ENCODE measurements around the gene GALNT13. TPM values are rescaled to one million over a fixed set of nuclear protein-coding genes. Genes with fewer than 3 reads are reported as not detected.

GALNT13 gene
- total RNA-seq, 3 donors from 2014 or later, result 0.33 to 17.3 (median 0.44) TPM

DNA sequence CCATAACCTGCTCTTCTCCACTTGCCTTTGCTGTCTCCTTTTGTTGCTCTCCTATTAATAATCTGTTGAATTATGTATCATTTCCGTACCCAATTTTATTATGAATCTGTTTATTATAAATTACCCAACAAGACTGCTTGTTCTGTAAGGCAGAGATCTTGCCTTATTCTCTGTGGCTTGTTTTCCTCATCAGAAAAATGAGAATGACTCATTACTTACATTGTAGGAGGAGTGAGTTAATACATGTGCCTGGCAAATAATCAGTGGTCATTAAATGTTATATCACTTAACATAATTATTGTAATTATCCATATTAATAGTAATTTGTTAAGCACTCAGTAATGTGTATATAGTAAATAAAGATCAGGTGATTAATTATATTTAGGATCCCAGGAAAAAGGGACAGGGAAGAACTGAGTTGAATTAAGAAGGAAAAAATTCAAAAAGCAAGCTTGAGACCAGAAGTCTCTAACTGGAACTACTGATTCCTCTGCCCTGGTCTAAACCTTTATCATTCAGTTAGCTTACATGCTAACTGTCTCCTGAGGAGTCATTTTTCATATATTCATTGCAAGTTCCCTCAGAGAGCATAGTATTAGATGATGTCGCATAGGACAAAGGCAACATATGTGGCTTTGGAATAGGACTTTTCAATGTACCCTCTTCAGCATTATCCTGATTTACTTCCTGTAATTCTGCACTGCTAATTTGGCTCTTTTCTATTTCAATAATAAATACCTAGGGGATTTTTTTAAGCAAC lies 335.7 kb downstream of the GALNT13 start:
- DNase-seq (ENCODE audit: low spot score in 2 of 2), result no peak
- intact Hi-C loops (cut with DNase I; ENCODE audit: low total_unique reads), result no loop called here
- Histone ChIP-seq H3K27me3 (no peaks in the 10 kb centered on the region), H3K9me3 (no peaks in the 10 kb centered on the region), H3K4me3 (no peak overlapping the region), H3K27ac (no peak overlapping the region), H3K36me3 (no peaks in the 10 kb centered on the region), H3K4me1 (no peaks in the 10 kb centered on the region)
- TF ChIP-seq POLR2AphosphoS5 (IDR thresholded peaks at IDR 0.05), result no peak
- TF ChIP-seq, protein P1, sequence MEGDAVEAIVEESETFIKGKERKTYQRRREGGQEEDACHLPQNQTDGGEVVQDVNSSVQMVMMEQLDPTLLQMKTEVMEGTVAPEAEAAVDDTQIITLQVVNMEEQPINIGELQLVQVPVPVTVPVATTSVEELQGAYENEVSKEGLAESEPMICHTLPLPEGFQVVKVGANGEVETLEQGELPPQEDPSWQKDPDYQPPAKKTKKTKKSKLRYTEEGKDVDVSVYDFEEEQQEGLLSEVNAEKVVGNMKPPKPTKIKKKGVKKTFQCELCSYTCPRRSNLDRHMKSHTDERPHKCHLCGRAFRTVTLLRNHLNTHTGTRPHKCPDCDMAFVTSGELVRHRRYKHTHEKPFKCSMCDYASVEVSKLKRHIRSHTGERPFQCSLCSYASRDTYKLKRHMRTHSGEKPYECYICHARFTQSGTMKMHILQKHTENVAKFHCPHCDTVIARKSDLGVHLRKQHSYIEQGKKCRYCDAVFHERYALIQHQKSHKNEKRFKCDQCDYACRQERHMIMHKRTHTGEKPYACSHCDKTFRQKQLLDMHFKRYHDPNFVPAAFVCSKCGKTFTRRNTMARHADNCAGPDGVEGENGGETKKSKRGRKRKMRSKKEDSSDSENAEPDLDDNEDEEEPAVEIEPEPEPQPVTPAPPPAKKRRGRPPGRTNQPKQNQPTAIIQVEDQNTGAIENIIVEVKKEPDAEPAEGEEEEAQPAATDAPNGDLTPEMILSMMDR (IDR thresholded peaks at IDR 0.05), result no peak
- no peak for TF ChIP-seq POLR2A (IDR thresholded peaks at IDR 0.05)

DNA sequence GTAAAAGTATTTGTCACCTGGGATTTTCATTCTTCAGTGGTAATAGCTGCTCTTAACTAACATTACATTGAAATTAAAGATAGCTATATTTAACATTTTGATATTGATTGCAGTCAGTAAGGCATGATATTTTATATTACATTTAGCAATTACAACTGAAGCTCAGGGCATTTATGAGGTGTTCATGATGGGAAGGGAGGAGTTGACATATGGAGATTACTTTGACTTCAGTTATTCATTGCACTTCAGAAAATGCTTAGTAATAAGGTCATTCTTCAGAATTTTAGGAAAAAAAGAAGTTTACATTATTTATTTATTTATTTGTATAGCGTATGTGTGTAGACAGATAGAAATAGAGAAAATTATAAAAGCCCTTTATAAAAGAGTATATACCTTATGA lies 352.0 kb downstream of the GALNT13 start:
- Histone ChIP-seq H3K4me1 (no peaks in the 10 kb centered on the region), H3K36me3 (no peaks in the 10 kb centered on the region), H3K4me3 (no peak overlapping the region), H3K9me3 (no peaks in the 10 kb centered on the region), H3K27ac (no peak overlapping the region), H3K27me3 (no peaks in the 10 kb centered on the region)
- DNase-seq (ENCODE audit: low spot score in 2 of 2), result no peak
- TF ChIP-seq POLR2AphosphoS5 (IDR thresholded peaks at IDR 0.05), result no peak
- TF ChIP-seq POLR2A (IDR thresholded peaks at IDR 0.05), result no peak
- TF ChIP-seq, protein P1 (IDR thresholded peaks at IDR 0.05), result no peak
- intact Hi-C loops (cut with DNase I; ENCODE audit: low total_unique reads), result no loop called here

DNA sequence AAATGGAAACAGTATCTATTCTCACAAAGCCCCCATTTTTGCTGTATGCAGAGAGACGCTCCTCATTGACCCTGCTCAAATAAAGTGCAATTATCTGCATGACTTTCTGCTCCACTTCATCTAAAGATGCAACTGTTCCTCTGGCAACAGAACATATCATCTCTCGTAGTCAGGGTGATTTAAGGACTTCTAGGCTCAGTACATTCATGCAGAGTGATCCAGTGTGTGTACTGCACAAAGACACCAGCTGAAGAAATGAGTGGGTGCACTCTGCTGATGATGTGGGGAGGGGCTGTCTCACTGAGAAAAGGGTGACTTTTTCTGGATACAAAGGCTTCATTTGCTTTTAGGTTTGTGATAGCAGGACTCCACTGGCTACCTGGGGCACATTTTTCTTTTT lies 355.2 kb downstream of the GALNT13 start:
- no peaks in the 10 kb centered on the region for H3K4me1 ChIP-seq
- no peaks in the 10 kb centered on the region for H3K9me3 ChIP-seq
- DNase-seq (ENCODE audit: low spot score in 2 of 2), result no peak
- intact Hi-C loops (cut with DNase I; ENCODE audit: low total_unique reads), result no loop called here
- H3K4me3 ChIP-seq, result no peak overlapping the region
- TF ChIP-seq POLR2AphosphoS5 (IDR thresholded peaks at IDR 0.05) (no peak), POLR2A (IDR thresholded peaks at IDR 0.05) (no peak)
- TF ChIP-seq, protein P1 (IDR thresholded peaks at IDR 0.05), result no peak
- H3K27me3 ChIP-seq, result no peaks in the 10 kb centered on the region
- H3K27ac ChIP-seq, result no peak overlapping the region
- no peaks in the 10 kb centered on the region for H3K36me3 ChIP-seq

DNA sequence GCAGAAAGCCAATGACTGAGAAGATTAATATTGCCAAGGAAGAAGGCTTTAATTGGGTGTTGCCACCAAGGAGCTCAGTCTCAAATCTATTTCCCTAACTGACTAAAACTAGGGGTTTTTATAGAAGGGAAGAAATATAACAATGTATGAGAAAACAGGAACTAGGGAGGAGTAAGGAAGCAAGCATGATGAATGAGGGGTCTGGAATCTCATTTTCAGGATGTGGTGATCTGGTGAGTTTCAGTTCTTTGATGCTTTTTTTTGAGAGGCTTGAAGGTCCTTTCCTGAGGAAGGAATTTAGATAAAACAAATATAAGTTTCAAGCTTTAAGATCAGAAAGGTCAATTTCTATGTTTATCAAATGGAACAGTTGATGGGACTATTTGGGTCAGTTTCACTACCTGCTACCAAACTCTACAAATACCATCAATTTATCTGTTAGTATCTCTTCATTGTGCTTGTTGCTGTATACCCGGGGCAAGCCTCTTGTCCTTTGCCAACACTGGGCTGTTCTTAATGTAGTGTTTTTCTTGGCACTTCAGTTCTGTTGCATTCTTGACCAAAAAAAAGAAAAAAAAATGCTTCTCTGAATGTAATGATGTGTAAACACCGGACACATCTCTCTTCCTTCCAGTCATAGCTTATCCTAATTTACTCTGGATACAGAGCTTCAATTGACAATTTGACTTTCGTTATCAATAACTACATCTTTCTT lies 357.0 kb downstream of the GALNT13 start:
- Histone ChIP-seq H3K9me3 (no peaks in the 10 kb centered on the region), H3K36me3 (no peaks in the 10 kb centered on the region), H3K27ac (no peak overlapping the region), H3K4me1 (no peaks in the 10 kb centered on the region), H3K4me3 (no peak overlapping the region), H3K27me3 (no peaks in the 10 kb centered on the region)
- intact Hi-C loops (cut with DNase I; ENCODE audit: low total_unique reads), result no loop called here
- DNase-seq (ENCODE audit: low spot score in 2 of 2), result no peak
- TF ChIP-seq, protein P1 (IDR thresholded peaks at IDR 0.05), result no peak
- no peak for TF ChIP-seq POLR2A (IDR thresholded peaks at IDR 0.05)
- no peak for TF ChIP-seq POLR2AphosphoS5 (IDR thresholded peaks at IDR 0.05)

DNA sequence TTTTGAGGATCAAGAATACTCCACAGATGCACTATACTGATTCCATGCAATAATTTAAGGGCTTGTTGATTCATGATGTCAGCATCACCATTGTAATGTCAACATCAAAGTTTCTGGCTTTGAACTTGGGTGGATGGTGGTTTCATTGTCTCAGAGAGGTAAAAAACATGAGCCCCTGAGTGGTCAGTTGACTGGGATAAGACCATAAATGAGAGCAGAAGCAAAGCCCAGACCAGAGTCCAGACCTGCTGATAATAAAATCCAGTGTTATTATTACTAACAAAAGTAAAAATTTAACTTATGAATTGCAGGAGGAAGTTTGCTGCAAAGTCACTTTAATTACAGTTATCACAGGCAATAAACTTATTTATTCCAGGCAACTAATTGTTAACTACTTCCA lies 358.2 kb downstream of the GALNT13 start:
- Histone ChIP-seq H3K27ac (no peak overlapping the region), H3K36me3 (no peaks in the 10 kb centered on the region), H3K27me3 (no peaks in the 10 kb centered on the region), H3K4me3 (no peak overlapping the region), H3K4me1 (no peaks in the 10 kb centered on the region), H3K9me3 (no peaks in the 10 kb centered on the region)
- TF ChIP-seq POLR2AphosphoS5 (IDR thresholded peaks at IDR 0.05) (no peak), POLR2A (IDR thresholded peaks at IDR 0.05) (no peak)
- TF ChIP-seq, protein P1 (IDR thresholded peaks at IDR 0.05), result no peak
- no peak for DNase-seq (ENCODE audit: low spot score in 2 of 2)
- intact Hi-C loops (cut with DNase I; ENCODE audit: low total_unique reads), result loop anchor here (10.0 kb wide), 1 partner anchor 75 kb away; no protein-coding TSS in a partner anchor

Data from breast epithelium (tissue), 4 donors.